ENCODE data around the gene SNX22.
A peak's percentile ranks its signal among the peaks of the same experiment; 100 is the strongest.
"Not testable (repeated sequence)": the region's sequence is repeated elsewhere in the genome, so short reads cannot be mapped to it uniquely, and the experiment has no call there.

SNX22 gene
- long read RNA-seq, donor 1, partial matches to known transcripts, result 143 of 978 reads
- long read RNA-seq, donor 1, other reads (novel, unspliced or antisense), result 835 of 978 reads
- long read RNA-seq, donor 2, result 0 reads
- long read RNA-seq, donor 3, result 0 reads
- long read RNA-seq, donor 4, partial matches to known transcripts, result 267 of 654 reads
- long read RNA-seq, donor 4, other reads (novel, unspliced or antisense), result 387 of 654 reads
- long read RNA-seq, donor 5, result 0 reads
- long read RNA-seq, donor 6, partial matches to known transcripts, result 106 of 511 reads
- long read RNA-seq, donor 6, other reads (novel, unspliced or antisense), result 405 of 511 reads
- long read RNA-seq, donor 7, result 0 reads
- long read RNA-seq, donor 8, partial matches to known transcripts, result 0 of 1 reads
- long read RNA-seq, donor 8, other reads (novel, unspliced or antisense), result 0 of 1 reads

- DNase-seq, result peak; percentile 73
Observed at GRCh38 chr15:64151727-64152506, at the start of gene SNX22. SNX22 (plus strand) TSS chr15:64151731; CDS start chr15:64151776, 45 bp downstream.

- DNase-seq, result no peak
Observed at GRCh38 chr15:64102497-64102896, 49.0 kb upstream of the SNX22 start.

GRCh38 chr15:64105113-64105704, 46.3 kb upstream of the SNX22 start:
- DNase-seq, result no peak

- no peak for DNase-seq
Observed at GRCh38 chr15:64107337-64107736, 44.2 kb upstream of the SNX22 start.

- not testable (repeated sequence) for DNase-seq
Observed at GRCh38 chr15:64110108-64110701, 41.3 kb upstream of the SNX22 start.

GRCh38 chr15:64110950-64111678, 40.4 kb upstream of the SNX22 start:
- no peak for DNase-seq

- no peak for DNase-seq
Observed at GRCh38 chr15:64111679-64112050, 39.9 kb upstream of the SNX22 start.

- no peak for DNase-seq
Observed at GRCh38 chr15:64112073-64112772, 39.3 kb upstream of the SNX22 start.

- no peak for DNase-seq
Observed at GRCh38 chr15:64112904-64113303, 38.6 kb upstream of the SNX22 start.

- DNase-seq, result no peak
Observed at GRCh38 chr15:64117759-64118487, 33.6 kb upstream of the SNX22 start.

- DNase-seq, result not testable (repeated sequence)
Observed at GRCh38 chr15:64120322-64120721, 31.2 kb upstream of the SNX22 start.

- no peak for DNase-seq
Observed at GRCh38 chr15:64121614-64122013, 29.9 kb upstream of the SNX22 start.

- DNase-seq, result no peak
Observed at GRCh38 chr15:64122444-64122843, 29.1 kb upstream of the SNX22 start.

- DNase-seq, result no peak
Observed at GRCh38 chr15:64122936-64123351, 28.6 kb upstream of the SNX22 start.

- DNase-seq, result no peak
Observed at GRCh38 chr15:64125978-64126377, 25.6 kb upstream of the SNX22 start.

- no peak for DNase-seq
Observed at GRCh38 chr15:64127521-64128270, 23.8 kb upstream of the SNX22 start.

GRCh38 chr15:64130159-64130558, 21.4 kb upstream of the SNX22 start:
- no peak for DNase-seq

GRCh38 chr15:64131547-64131946, 20.0 kb upstream of the SNX22 start:
- no peak for DNase-seq

GRCh38 chr15:64132217-64132616, 19.3 kb upstream of the SNX22 start:
- no peak for DNase-seq
